ENCODE results near the gene NFATC1.

Gene NFATC1

GRCh38 chr18:79379931-79380815 is 15.6 kb upstream of the NFATC1 start:
- no peak overlapping the region for H3K4me3 ChIP-seq (replicated peaks; ENCODE audit: low read depth, low read length)
- DNase-seq (ENCODE audit: extremely low read depth, low read depth), result no peak
- no peak for TF ChIP-seq CTCF (IDR thresholded peaks at IDR 0.05; ENCODE audit: low read depth, low read length, missing control alignments)

- no peak for DNase-seq (ENCODE audit: extremely low read depth, low read depth)
- TF ChIP-seq CTCF (IDR thresholded peaks at IDR 0.05; ENCODE audit: low read depth, low read length, missing control alignments), result peak; percentile 86
- H3K4me3 ChIP-seq (replicated peaks; ENCODE audit: low read depth, low read length), result no peak overlapping the region
Observed at GRCh38 chr18:79380816-79381806, 14.6 kb upstream of the NFATC1 start.

GRCh38 chr18:79381811-79382311 is 13.9 kb upstream of the NFATC1 start:
- H3K4me3 ChIP-seq (replicated peaks; ENCODE audit: low read depth, low read length), result no peak overlapping the region
- no peak for TF ChIP-seq CTCF (IDR thresholded peaks at IDR 0.05; ENCODE audit: low read depth, low read length, missing control alignments)
- no peak for DNase-seq (ENCODE audit: extremely low read depth, low read depth)

GRCh38 chr18:79382681-79383387 is 12.9 kb upstream of the NFATC1 start:
- DNase-seq (ENCODE audit: extremely low read depth, low read depth), result no peak
- no peak overlapping the region for H3K4me3 ChIP-seq (replicated peaks; ENCODE audit: low read depth, low read length)
- no peak for TF ChIP-seq CTCF (IDR thresholded peaks at IDR 0.05; ENCODE audit: low read depth, low read length, missing control alignments)

GRCh38 chr18:79383388-79384056 is 12.2 kb upstream of the NFATC1 start:
- H3K4me3 ChIP-seq (replicated peaks; ENCODE audit: low read depth, low read length), result no peak overlapping the region
- DNase-seq (ENCODE audit: extremely low read depth, low read depth), result no peak
- no peak for TF ChIP-seq CTCF (IDR thresholded peaks at IDR 0.05; ENCODE audit: low read depth, low read length, missing control alignments)

Measured in HFF-Myc (cell line).